Omental fat pad (tissue), 4 donors: Measurements from ENCODE around the gene ARHGEF37. TPM values are rescaled to one million over a fixed set of nuclear protein-coding genes. Genes with fewer than 3 reads are reported as not detected.

Source experiments
- ATAC-seq: fragments of 150-250 bp; one replicate; pipeline ENCODE4 v1.9.1; 2016; ENCODE audit warnings: mild to moderate bottlenecking, moderate library complexity; ENCODE audit not compliant: low FRiP score
- DNase-seq: peaks from one replicate; pipeline ENCODE4 v3.0.0-alpha.2; 2019; ENCODE audit warnings: low spot score
- CTCF ChIP-seq, 3 donors: fragments of 450-650 bp; IDR thresholded peaks; one replicate each; pipeline ENCODE4 v1.5.1; 2016 to 2017; ENCODE audit warnings: antibody characterized with exemption in 3 of 3, mild to moderate bottlenecking in 3 of 3, moderate library complexity in 2 of 3
- total RNA-seq, 4 donors: library from RNA; depleted of rRNA; stranded (reverse); fragments of >200 nt; gene quantifications; one replicate each; pipeline ENCODE4 v1.1.0, GENCODE V29; 2016

Gene ARHGEF37
- total RNA-seq, 4 donors from 2014 or later, result 3.1 to 8.5 (median 4.6) TPM

- no peak for TF ChIP-seq CTCF (IDR thresholded peaks at IDR 0.05)
- DNase-seq (no peak), ATAC-seq (no peak)
Observed at GRCh38 chr5:149603210-149603609, 21.9 kb downstream of the ARHGEF37 start.

- TF ChIP-seq CTCF (IDR thresholded peaks at IDR 0.05), result no peak
- DNase-seq (no peak), ATAC-seq (no peak)
Observed at GRCh38 chr5:149603920-149604319, 22.6 kb downstream of the ARHGEF37 start.

GRCh38 chr5:149604321-149604720 lies 23.0 kb downstream of the ARHGEF37 start:
- DNase-seq, result no peak
- ATAC-seq, result no peak
- no peak for TF ChIP-seq CTCF (IDR thresholded peaks at IDR 0.05)

DNA sequence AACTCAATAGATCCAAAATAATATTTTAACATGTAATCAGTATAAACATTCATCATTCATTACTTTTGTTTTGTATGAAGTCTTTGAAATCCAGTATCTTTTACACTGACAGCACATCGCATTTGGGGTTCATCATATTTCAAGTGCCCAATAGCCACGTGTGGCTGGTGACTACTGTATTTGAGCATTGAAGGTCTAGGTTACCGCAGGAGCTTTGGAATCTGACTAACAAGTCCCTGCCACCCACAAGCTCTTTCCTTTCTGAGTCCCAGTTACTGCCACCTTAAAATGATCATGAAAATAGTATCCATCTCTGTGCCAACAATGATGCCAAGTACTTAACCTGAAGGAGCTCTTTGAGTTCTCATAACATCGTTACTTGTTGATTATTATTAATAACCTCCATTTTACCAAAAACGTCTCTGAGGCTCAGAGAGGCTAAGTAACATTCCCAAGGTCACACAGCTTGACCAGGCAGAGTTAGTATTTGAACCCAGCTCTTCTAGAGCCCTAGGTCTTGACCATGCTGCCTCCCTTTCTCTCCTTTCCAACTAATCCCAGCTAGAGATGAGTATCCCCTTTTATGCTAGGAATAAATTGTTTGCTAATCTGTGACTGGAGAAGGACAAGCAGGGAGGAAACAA lies 24.2 kb downstream of the ARHGEF37 start:
- no peak for TF ChIP-seq CTCF (IDR thresholded peaks at IDR 0.05)
- DNase-seq (no peak), ATAC-seq (peak; percentile 6)

- DNase-seq (no peak), ATAC-seq (peak; percentile 81)
- TF ChIP-seq CTCF (IDR thresholded peaks at IDR 0.05), result no peak
Observed at GRCh38 chr5:149605998-149606724, 24.9 kb downstream of the ARHGEF37 start.

DNA sequence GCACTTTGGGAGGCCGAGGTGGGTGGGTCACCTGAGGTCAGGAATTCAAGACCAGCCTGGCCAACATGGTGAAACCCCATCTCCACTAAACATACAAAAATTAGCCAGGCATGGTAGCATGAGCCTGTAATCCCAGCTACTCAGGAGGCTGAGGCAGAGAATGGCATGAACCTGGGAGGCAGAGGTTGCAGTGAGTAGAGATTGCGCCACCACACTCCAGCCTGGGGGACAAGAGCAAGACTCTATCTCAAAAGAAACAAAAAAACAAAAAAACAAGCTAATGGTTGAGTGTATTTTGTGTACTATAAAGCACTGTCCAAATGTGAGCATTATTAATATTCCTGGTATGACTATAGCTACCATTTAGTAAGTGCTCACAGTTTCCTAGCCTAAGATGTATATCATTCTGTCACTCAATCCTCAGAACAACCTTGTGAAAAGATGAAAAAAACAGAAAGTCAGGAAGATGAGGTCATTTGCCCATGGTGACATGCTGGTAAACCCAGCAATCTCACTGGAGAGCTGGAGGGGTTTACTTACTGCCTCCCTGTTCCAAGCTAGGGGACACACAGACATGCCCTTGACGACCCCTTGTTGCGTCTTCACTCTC lies 27.7 kb downstream of the ARHGEF37 start:
- DNase-seq (no peak), ATAC-seq (no peak)
- no peak for TF ChIP-seq CTCF (IDR thresholded peaks at IDR 0.05)
